Ecto neural progenitor cell (in vitro differentiated cells): Measurements from ENCODE around the gene CD151.

Experiments used
- DNase-seq: peaks from one replicate; pipeline ENCODE4 v3.0.0-alpha.2; 2018; ENCODE audit warnings: low spot score

CD151 gene

DNA sequence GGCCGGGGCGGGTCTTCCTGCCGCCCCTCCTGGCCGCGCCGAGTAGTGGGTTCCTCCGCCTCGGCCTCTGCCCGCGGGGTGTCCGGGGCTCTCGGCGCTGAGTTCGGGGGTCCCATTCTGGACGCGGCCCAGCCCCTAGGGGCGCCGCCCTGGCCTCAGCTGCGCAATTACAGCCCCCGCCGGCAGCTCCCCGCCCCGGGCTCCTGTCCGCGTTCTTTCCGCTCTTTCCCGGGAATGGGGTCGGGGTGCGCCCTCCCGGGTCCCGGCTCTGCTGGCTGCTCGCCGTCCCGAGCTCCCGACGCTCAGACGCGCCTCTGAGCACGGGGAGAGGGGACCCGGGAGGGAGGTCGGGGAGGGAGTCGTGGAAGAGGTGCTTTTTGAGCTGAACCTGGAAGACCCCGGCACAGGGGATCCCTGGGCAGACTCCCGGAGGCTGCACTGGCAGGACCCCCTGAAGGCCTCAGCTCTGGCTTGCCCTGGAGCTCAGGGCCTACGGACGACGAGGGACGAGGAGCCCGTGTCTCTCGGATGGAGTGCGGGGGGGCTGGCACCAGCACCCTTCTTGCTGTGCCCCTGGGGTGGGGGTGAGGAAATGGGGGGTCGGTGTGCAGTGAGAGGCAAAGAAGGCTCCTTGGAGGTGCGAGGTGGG is 10.5 kb downstream of the CD151 start:
- no peak for DNase-seq

DNA sequence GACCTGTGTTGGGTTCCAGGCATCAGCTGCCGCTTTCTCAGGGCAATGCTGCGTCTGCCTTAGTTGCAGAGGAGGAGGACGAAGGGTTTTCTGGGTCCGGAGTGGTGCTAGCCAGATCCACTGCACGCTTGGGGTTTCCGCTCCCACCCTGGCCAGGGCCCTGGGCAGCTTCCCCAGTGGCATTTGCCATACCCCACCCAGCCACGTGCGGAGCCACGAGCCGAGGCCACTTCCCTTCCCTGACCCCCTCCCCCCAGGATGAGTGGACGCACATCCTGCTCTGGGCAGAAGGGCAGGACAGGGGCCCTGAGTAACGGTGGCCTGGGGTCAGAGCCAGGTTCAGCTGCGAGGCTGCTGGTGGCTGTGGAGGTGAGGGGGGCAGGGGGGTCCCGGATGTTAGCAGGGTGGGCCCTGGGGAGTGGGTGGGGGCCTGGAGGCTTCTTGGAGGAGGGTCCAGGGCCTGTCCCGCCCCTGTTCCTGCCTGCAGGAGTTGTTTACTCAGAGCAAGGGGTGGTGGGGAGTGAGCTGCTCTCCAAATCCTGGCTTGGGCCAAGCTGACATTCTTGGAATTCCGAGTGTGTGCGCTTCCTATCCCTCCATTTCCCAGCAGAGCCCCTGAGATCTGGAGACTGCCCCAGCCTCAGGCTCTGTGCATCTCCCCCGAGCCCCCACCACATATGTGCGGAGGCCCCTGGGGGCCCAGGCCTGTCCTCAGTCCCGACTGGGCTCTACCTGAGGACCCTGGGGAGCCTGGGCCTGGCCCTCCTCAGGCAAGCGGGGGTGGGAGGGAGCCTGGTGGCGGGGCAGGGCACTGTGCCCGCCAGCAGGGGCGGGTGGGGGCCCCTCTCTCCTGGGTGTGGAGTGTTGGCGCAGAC is 11.3 kb downstream of the CD151 start:
- peak; percentile 85 for DNase-seq

DNA sequence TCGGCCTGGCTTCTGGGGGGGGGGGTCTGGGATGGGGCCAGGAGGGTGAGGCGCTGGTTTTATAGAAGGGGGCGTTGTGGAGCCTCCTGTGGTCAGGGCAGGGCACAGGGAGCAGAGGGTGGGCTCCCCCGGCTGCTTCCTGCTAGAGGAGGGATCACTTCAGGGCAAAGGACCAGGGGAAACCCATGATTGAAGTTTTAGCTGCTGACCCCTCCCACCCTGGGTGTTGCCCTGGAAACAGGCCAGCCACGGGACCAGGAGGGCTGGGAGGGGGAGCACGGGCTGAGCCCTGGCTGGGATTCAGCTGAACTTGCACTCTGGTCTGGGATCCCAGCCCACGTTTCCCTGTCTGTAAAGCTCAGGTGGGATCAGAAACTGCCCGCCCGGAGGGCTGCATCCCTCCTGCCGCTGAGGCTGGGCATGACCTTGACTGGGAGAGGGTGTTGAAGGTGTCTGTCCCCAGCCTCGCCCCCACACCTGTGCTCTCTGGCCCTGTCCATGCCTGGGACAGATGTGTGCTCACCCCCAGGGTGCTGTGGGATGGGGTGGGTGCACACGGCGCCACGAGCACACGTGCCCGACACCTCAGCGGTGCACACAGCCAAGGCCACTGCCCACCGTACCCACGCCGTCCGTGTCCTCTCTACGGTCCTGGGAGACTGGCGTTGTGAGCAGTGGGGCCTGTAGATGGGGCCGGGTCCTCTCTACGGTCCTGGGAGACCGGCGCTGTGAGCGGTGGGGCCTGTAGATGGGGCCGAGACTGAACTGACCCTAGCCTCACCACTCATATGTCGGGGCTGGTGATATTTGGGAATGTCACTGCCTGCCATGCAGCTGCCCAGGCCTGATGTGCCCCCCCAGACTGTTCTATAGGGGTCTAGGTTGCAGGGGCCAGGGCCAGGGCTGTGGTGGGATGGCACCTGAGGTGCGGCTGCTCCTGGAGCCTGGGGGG is 12.2 kb downstream of the CD151 start:
- DNase-seq: peak; percentile 84

DNA sequence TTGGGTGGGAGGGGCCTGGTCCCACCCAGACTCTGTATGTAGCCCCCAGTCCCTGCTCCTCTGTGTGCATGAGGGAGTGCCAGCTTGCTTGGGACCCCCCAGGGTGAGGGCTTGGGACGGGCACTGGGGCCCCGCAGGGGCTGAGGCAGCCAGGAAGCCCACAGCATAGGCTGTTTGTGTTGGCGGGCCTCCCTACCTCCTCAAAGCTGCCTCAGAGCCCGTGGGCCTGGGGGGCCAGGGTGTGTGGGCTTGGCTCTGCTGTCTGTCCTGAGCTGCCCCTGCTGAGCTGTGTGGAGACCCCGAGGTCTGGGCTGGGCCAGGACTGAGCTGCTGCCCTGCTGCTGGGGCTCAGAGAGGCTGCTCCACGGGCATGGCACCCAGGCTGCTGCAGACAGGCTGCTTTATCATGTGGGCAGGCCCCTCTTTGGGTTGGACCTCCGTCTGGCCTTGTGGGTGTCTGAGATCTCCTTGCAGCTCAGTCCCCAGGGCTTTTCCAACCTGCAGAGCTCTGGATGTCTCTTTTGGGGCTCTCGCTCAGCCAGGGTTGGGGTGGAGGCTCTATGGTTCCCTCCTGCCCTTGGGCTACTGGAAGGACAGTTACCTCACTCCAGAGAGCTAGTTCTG is 13.2 kb downstream of the CD151 start:
- DNase-seq: no peak

GRCh38 chr11:846496-847098 is 13.8 kb downstream of the CD151 start:
- DNase-seq: no peak

DNA sequence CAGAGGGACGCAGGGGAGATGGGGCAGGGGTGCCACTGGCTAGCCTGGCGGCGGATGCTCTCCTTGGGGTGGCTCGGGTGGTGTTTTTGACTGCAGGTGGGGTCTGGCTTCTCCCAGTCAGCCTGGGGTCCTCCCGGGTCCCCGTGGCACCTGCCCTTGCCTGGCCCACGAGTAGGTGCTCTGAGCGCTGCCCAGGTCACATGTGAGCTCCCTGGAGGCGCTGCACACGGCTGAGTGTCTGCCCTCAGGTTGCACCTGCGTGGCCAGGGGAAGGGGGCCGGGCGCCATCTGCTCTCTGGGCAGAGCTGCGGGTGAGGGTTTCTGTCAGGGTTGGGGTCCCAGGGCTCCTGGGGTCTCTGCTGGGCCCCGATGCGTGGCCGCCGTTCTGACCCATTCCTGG is 15.1 kb downstream of the CD151 start:
- DNase-seq: no peak

DNA sequence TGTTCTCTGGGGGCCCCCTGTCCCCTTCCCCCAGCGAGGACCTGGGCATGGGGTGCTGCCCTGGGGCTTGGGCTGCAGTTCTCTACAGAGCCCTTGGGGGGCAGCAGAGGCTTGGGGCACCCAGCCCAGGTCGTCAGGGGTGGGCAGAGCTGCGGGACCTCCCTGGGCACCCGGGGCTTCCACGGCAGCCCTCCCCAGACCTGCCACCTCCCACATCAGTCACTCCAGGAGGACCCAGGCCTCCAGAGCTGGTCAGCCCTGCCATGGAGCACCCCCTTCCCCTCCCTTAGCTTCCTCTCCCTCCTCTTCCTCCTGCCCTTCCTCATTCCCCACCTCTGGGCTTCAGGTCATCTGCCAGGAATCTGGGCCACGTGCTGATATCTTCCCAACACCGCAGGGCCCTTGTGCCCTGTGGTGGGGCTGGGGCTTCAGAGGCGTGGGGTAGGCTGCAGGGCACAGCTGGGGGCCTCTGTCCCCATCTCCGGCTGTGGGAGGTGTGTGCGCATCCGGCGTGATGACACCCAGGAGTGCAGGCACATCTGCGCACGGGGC is 15.7 kb downstream of the CD151 start:
- peak; percentile 74 for DNase-seq

DNA sequence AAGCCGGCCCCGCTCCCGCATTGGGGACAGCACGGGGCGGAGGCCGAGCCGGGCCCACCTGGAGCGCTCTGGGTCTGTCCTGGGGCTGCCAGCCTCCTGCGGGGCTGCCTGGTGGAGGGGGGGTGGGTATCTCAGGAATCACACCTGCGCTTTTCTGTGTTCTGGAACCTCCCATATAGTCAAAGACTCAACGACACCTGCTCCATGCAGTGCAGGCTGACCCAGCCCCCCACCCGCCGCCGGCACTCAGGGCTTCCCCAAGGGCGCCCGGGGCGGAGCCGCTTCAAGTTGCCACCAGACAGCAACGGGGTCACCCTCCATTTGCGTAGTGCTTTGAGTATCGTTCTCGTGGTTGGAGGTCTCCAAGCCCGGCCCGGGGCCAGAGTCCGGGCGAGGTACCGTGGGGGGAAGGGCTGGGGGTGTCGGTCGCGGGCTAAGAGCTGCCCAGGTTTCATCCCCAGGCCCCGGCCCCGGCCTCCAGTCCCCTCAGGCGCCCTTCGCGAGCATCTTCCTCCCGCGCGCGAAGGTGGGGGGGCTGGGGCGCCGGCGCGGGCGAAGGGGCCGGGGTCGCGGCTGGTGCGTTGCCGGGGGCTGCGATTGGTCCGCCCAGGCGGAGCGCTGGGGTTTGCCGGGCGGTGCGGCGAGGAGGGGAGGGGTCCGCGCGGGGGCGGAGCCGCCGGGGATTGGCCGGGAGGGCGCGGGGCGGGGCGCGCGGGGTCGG is 16.5 kb downstream of the CD151 start:
- DNase-seq: peak; percentile 89

GRCh38 chr11:849951-850774 is 17.4 kb downstream of the CD151 start:
- peak; percentile 67 for DNase-seq

DNA sequence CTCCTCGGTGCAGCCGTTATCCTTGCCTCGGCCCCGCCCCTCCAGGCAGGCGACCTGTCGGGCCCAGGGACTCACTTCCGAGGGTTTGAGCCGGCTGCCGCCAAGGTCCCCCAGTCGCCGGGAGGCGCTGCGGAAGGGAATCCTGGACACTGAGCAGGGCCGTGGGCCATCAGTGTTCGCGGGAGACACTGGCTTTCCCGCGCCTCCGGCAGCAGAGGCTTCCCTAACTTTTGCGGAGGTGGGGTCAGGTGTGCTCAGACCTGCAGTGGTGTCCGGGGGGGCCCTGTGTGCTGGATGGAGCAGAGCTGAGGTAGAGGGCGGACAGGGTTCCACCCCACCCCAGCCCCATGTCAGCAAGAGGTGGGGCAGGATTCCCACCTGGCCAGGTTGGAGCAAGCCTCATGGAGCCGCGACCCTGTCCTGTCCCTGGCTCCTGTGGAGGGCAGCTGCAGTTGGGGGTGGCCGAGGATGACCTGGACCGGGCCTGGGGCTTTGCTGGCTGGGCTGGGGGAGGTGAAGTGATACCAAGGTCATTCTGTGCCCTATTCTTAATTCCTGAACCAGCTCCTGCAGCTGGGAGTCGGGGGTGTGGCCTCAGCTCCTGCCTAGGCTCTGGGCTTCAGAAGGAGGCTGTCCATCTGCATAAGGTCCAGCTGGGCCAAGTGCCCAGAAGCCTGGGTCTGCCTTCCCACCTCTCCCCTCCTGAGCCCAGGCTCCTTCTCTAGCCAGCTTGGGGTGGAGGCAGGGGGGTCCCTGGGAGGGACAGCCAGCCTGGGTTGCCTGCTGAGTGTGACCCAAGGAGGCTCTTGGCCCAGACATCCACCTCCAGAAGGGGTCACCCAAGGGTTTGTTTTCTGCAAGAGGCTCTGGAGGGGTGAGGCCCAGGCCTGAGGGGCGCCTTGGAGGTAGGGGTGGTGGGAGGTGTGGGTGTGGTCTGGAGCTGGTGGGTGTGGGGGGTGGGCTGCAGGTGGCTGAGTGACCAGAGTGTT is 18.3 kb downstream of the CD151 start:
- DNase-seq: peak; percentile 67

GRCh38 chr11:852762-853161 is 20.0 kb downstream of the CD151 start:
- no peak for DNase-seq

GRCh38 chr11:853682-854448 is 21.1 kb downstream of the CD151 start:
- DNase-seq: no peak

- DNase-seq: no peak
These were observed 22.0 kb downstream of the CD151 start for GRCh38 chr11:854601-855329.

- DNase-seq: no peak
These were observed 22.6 kb downstream of the CD151 start for GRCh38 chr11:855330-855674.

- DNase-seq: no peak
These were observed 23.0 kb downstream of the CD151 start for GRCh38 chr11:855796-856195.

DNA sequence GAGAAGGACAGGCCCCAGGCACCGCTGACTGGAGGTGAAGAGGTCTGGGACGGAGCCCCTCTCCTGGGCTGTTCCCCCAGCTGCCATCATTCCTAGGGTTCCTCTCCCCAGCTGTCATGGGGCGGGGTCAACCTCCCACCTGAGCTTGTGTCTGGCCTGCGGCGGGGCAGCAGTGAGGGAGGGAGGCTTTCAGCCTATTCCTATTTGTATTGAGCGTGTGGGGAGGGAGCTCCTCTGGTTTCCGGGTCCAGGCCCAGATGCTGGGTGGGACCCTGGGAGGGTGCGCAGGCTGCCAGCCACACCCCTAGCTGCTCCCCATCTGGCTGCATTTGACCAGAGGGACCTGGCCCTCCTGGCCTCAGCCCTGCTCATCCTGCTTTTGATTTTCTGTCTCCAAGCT is 23.6 kb downstream of the CD151 start:
- no peak for DNase-seq
